GM19025 (cell line): Measurements from ENCODE around the gene KCNMA1.

Experiments
- ATAC-seq: cut with Tn5 transposase; IDR thresholded peaks from one replicate; pipeline ENCODE4 v1.9.1; 2021; ENCODE audit warnings: mild to moderate bottlenecking, low read depth, moderate library complexity; ENCODE audit not compliant: unreplicated experiment

Gene KCNMA1

GRCh38 chr10:76998451-76998850 is 639.2 kb downstream of the KCNMA1 start:
- no peak for ATAC-seq

DNA sequence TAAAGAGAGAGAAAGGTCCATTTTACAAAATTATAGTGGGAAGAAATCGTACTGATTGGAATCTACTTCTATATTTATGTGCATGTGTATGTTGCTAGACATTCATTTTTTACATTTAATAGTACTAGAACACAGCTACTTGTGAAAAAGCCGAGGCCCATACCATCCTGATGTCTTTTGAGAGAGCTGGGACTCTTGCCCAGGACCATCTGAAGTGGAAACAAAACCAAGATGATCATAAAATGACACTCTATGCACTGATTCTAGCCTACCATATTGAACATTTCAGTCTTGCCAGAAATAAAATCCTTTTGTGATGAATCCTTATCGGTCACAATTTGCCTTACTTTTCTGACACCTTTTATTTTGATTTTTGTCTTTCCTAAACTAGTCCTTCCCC is 640.0 kb downstream of the KCNMA1 start:
- no peak for ATAC-seq

DNA sequence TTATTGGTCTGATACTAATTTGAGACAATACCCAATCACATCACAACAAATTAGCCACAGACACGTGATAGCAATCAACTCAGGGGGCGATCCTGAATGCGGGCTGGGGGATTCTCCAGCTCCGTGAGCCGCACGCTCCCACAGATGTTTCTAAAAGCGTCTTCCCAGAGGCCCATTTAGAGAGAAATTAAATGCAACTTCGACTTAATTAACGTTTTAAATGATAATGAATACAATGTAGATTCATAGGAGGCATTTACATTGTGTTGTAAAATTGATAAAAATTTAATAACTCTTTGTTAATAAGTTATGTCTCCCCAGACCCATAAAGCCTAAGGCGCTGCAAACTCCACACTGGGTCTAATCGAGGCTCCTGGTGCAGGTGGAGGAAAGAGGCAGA is 642.6 kb downstream of the KCNMA1 start:
- no peak for ATAC-seq

DNA sequence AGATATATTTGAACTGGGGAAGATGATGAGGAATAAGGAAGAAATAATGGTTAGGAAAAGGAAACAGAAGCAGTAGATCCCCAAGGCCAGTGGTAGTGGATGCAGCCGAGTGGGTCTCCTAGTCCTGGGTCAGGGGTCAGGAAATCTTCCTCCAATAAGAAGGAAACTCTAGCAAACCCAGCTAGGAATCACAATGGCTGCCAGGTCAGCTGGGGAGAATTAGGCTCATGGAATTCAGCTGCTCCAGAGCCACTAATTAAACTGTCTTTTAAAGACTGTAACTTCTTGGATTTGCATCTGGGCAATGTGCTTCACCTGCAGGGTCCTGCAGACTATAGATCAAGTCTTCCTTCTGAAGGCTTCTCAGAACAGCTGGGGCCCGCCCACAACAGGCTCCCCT is 644.4 kb downstream of the KCNMA1 start:
- ATAC-seq: no peak

DNA sequence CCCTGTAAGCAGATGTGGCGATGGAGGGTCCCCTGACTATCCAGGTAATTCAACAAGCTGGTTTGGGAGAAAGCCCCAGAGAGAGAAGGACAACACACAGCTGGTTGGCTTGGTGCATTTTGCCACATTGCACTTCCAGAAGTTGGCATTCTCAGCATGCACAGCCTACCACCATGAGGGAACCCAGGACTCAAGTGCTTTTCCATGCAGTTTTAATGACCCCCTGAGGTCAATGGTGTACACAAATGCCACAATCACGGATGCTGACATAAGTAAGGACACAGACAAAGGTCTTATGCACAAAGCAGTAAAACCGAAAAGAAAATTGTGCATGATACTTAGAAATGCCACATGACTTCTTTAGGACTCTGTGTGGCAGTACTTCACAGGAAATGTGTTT is 645.1 kb downstream of the KCNMA1 start:
- no peak for ATAC-seq

DNA sequence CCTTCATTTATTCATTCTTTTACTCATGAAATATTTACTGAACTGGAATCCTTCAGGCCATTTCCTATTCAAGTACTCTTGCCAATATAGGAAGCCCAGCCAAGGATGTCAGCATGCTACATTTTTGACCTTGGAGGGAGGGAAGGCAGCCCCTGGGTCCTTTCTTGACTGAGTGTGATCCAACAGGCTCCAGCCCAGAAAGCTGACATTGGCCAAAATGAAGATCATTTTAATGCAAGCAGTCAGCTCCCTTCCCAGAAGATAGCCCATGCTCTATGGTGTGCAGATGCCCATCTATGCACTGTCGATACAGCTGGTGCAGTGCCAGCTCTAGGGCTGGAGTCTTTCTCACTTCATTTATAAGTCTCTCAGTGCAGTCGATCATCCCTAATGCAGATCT is 646.0 kb downstream of the KCNMA1 start:
- ATAC-seq: no peak

DNA sequence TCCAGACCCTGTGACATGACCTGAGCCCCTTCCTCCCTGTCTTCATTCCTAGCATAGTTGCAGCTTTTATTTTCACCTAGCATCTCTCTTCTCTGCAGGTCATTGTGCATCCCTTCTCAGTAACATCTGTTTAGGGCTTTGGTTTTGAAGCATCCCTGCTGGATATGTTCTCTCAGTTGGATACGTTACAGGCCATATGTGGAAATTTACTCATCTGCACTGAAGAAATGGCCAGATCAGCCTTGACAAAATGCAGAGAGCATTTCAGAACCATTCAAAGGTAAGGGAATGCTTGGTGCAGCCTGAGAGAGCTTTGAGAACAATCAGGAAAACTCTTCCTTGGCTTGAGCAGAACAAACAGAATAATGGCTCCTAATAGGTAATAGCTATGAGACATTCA is 647.0 kb downstream of the KCNMA1 start:
- ATAC-seq: no peak

GRCh38 chr10:76984559-76985443 is 652.8 kb downstream of the KCNMA1 start:
- ATAC-seq: no peak

DNA sequence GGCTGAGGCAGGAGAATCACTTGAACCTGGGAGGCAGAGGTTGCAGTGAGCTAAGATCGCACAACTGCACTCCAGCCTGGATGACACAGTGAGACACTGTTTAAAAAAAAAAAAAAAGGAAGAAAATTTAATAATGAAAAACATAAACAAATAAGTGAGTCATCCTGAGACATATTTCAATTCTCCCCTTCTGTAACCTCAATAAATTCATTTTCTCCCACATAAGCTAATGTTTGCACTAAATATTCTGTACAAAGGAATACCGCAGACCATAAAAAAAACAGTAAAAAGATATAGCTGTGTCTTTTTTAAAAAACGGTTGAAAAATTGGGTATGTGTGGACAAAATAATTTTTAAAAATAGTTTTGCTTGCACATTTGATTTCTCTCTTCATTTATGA is 654.0 kb downstream of the KCNMA1 start:
- no peak for ATAC-seq

GRCh38 chr10:76982671-76983070 is 654.9 kb downstream of the KCNMA1 start:
- ATAC-seq: no peak

DNA sequence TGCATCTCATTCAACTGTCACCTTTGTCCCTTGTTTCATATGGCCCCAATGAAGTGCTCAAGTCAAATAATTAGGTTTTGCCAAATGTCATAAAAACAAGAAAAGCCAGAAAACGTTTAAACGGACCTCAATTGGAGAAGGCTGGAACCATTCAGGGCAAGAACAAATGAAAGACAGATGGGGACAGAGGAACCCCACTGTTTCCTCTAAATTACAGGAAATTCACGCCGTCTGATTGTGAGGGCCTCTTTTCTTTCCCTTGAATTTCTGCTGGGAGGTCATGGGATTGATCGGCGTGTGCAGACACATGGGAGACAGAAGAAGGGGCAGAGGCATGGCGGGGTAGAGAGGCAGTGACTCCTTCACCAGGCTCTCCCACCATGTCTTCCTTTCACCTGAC is 656.4 kb downstream of the KCNMA1 start:
- ATAC-seq: no peak

GRCh38 chr10:76977901-76978300 is 659.7 kb downstream of the KCNMA1 start:
- no peak for ATAC-seq

DNA sequence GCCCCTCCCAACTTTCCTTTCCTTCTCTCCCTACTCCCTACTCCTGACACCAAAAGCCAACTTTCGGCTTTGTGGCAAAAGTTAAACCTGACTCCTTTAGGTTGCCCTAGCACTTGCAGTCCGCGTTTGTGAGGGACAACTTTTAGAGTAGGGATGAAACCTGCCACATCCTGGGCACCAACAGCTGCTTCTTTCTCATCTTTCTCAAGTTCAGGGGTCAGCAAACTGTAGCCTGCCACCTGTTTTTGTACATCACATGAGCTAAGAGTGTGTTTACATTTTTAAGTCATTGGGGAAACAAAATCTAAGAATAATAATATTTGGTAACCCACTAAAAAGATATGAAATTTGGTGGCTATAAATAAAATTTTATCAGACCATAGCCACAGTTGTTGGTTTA is 660.6 kb downstream of the KCNMA1 start:
- no peak for ATAC-seq

GRCh38 chr10:76976142-76976541 is 661.5 kb downstream of the KCNMA1 start:
- ATAC-seq: no peak

- ATAC-seq: no peak
These were observed 662.5 kb downstream of the KCNMA1 start for GRCh38 chr10:76975126-76975525.

DNA sequence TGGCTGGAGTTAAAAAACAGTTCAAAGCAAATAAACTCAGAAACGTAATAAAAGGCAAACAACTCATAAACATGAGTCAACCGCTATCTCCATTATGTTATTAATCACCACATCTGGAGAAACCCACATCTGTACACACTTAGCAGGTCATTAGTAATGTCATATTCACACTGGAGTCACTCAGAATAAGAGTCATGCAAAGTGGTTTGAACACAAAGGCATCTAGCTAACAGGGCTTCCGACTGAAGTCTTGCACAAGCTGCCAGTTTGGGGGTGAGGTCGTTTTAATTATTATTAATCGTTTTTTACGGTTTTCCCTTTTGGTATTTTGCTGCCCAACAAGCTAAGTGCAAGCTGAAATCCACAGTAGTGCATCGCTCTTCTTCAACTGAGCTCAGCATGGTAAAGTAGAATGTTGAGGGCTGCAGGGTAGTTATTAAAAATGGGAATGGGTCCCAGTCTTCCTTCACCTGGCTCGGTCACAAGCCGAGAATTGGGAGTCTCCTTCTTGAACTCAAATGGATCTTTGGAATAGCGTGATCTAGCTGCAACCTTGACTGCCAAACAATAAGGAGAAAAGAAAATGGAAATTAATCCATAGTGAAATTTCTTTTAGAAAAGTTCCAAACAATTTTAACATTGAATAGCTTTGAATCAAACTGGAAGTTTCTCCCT is 663.5 kb downstream of the KCNMA1 start:
- no peak for ATAC-seq

GRCh38 chr10:76973091-76974016 is 664.3 kb downstream of the KCNMA1 start:
- no peak for ATAC-seq

DNA sequence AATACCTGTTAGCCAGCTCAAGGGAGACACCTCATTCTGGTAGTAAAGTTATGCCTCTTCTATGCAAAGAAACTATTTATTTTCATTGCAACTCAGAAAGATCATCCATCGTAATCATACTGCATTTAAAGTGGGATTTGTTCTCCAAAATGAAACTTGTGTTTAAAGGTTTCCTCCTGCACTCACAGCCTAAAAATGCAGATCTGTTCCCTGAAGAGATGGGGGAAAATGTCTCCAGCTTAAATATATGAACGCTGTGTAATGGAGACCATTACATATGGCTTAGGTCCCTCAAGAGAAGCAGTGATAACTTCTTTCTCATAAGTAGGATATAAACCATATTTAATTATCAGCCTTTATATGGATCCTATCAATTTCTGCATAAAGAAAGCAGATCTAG is 665.1 kb downstream of the KCNMA1 start:
- no peak for ATAC-seq

DNA sequence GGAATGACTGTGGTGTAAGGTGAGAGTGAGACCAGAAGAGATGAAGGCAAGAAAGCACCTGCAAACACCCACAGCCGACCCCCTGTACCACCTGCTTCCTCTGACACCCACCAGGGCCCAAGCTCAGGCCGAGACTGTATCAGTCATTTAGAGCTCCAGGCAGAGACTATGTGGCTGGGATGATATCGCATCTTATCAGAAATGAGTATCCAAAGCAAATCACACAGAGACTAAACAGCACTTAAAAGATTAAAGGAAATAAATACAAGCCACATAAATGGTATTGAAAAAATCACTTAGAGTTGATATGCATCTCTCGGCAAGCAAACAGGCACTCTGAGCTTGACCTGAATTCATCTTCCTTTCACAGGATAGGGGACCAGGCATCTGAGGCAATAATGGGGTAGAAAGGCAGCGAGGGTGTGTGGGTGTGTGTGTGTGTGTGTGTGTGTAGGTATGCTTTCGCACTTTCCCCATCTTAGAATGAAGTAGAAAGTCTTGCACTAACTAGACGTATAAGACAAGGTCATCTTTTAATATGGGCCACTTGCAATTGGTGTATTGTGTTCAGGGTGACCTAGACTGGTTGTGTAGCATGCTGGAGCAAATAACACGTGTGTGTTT is 665.9 kb downstream of the KCNMA1 start:
- no peak for ATAC-seq

DNA sequence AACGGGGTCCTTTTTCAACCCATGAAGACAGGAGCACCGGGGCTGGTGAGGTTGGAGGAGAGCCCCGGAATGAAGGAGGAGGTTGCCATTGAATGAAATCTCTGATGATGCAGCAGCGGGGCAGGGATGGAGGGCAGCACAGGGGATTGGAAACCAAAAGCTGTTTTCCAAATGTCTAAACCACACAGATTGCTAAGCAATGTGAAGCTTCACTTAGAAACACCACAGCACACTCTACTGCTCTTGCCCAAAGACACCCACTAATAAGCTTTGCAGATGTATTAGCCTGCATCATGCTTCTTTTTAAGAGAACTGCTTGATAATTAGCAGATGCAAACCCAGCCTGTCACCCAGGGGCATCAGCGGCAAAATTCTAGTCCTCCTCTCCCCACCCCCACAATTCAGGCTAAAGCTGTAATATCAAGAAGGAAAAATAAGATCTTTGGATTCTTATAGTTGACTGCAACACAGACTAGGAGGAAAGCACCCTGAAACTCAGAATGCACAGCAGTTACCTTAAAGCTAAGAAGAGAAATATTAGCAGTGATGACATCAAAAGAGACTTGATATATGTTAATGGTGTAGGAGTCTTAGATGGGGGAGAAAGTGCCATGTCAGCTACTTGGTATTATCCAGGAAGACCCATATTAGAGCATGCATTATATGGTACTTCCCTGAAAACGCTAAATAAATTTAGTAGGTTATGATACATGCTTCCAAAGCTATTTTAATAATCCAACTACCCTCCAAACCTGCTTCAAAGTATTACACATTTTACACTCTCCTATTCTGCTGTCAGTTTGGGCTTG is 666.7 kb downstream of the KCNMA1 start:
- ATAC-seq: no peak
